GM21786 (cell line): ENCODE results near the gene SATL1.
"Not testable (repeated sequence)": the region's sequence is repeated elsewhere in the genome, so short reads cannot be mapped to it uniquely, and the experiment has no call there.

Experiments used
- ATAC-seq: cut with Tn5 transposase; IDR thresholded peaks from one replicate; pipeline ENCODE4 v1.9.1; 2021; ENCODE audit not compliant: unreplicated experiment

SATL1 gene

DNA sequence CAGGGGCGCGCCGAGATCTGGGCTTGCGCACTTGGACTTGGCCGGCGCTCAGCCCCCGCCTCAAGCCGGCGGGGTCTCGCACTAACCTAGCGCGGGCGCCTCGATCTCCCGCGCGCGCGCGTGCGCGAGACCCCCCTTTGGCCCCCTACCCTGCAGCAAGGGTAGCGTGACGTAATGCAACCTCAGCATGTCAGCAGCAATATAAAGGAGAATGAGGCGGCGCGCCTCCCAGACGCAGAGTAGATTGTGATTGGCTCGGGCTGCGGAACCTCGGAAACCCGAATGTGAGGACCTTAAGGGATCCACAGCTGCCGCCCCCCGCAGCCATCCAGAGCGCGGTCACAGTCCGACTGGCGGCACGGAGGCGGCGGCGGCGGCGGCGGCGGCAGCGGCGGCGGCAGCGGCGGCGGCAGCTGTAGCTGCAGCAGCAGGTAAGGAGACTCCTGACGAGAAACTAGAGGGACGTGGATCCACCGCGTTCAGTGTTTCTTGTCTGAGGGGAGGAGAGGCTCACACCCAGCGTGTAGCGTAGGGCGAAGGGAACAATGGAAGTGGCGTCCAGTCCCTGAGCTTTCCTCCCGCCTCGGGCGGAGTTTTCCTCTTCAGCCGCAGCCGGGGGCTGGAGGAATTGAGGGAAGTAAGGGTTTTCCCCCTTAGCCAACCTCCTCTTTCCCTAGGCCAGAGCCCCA lies at the start of gene SATL1, which contains the start of gene ZNF711:
Gene SATL1, minus strand, starts transcription at position 19 of the 689 bp plus-strand sequence. CDS start 134,811 bp downstream, outside the sequence.
Gene ZNF711, plus strand, starts transcription at position 231 of the 689 bp plus-strand sequence. CDS start 3,582 bp downstream, outside the sequence.
- peak; percentile 47 for ATAC-seq

GRCh38 chrX:85288992-85289723 lies 45.6 kb upstream of the SATL1 start:
- no peak for ATAC-seq

DNA sequence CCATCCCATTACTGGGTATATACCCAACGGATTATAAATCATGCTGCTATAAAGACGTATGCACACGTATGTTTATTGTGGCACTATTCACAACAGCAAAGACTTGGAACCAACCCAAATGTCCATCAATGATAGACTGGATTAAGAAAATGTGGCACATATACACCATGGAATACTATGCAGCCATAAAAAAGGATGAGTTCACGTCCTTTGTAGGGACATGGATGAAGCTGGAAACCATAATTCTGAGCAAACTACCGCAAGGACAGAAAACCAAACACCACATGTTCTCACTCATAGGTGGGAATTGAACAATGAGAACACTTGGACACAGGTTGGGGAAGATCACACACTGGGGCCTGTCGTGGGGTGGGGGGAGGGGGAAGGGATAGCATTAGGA lies 41.7 kb upstream of the SATL1 start:
- not testable (repeated sequence) for ATAC-seq

DNA sequence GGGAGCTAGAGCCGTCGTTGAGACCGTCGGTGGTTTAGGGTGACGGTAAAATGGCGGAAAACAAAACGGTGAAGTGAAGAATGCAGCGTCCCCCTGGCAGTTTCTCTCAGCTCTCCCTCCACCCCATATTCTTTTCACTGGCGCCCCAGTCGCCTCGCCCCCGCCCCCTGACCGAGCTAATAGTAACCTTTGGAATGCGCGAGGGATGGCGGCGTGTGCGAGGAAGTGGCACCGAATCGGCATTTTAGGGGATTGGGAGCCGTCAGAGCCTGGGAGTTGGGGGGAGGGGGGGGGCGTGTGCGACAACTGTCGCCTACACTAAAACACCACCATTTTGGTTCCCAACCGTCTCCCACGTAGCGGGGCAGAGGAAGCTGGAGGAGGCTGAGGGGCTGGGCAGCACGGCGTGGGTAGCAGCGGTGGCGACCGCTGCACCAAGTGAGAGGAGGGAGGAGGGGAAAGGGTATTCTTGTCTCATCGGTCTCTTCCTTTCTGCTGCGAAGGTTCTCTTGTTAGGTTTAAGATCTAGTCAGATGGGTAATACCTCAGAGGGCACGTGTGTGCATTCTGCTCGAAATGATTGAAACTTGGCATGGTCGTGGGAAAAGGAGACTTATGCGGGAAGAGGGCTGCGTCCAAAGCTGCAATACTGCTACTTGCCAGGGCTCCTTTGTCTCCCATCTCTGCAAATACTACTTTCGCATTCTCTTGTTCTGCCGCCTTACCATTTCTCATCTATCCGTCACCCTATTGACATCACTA lies 1.1 kb upstream of the SATL1 start:
- peak; percentile 36 for ATAC-seq

DNA sequence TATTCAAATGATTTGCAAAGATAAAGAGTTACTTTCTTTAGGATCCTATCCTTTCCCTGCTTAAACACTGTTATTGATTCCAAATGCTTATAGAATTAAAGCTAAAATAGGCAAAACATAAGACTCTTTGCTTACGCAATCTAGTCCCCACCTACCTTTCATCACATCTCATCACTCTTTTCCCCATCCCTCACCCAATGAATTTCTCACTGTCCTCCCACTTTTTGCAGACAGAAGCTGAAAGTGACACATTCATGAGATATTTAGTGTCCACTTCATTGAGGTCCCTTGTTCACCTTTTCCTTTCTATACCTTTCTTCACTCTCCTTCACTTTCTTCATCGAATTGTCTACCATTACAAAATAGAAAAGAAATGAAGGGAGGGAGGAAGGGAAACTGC lies 424 bp downstream of the SATL1 start:
- ATAC-seq: no peak

- no peak for ATAC-seq
Observed at GRCh38 chrX:85223359-85223758, 20.2 kb downstream of the SATL1 start.

DNA sequence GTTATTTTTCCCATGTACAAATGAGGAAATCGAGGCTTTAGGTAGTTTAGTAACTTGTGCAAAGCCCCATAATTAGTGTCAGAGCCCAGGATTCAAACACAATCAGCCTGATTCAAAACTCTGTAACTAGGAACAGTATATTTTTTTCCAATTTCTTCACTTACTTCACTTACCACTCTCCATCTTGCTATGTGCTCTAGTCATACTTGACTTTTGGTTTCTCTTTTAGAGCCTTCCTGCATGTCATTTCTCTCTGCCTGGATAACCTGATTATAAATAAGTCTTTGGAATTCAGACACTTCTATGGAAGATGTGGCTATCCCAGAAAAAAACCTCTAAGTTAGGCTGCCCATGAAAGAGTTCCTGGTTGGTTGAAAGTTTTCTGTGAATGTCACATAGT lies 22.2 kb downstream of the SATL1 start:
- no peak for ATAC-seq

DNA sequence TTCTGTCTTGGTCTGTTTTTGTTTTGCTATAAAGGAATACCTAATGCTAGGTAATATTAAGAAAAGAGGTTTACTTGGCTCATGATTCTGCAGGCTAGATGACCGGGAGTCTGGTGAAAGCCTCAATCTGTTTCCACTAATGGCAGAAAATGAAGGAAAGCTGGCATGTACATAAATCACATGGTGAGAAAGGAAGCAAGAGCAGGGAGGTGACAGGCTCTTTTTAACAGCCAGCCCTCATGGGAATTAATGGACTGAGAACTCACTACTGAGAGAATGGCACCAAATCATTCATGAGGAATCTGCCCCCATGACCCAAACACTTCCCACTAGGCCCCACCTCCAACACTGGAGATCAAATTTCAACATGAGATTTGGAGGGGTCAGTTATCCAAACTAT lies 27.6 kb downstream of the SATL1 start:
- no peak for ATAC-seq

GRCh38 chrX:85213792-85214530 lies 29.6 kb downstream of the SATL1 start:
- ATAC-seq: no peak

GRCh38 chrX:85203461-85203970 lies 40.1 kb downstream of the SATL1 start:
- no peak for ATAC-seq

DNA sequence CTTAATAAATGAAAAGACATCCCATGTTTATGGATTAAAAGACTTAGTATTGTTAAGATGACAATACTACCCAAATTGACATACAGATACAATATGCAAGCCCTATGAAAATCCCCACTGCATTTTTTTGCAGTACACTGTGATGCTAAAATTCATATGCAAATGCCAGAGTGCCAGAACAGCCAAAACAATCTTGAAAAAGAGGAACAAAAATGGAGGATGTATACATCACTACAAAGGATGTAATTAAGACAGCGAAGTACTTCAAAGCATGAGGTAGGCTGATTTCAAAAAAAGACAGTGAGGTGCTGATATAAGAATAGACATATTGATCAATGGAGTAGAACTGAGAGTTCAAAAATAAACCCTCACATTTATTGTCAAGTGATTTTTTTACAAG lies 47.3 kb downstream of the SATL1 start:
- no peak for ATAC-seq

DNA sequence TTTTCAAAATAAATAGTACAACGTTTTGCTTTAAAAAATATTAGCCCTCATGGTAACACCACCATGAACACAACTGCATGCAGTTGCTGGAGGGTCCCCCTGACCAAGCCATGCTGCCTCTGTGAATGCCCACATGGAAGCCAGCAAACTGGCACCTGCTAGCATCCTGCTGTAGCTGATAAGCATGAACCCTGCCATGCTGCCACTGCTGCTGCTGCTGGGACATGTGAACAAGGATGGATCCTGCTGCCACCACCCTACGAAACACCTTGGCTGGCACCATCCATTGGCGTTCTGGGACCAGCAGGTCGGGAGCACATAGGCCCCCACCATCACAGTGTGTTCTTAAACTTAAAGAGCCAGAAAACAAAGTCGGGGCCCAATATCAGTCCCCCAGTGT lies 83.9 kb downstream of the SATL1 start:
- ATAC-seq: no peak

DNA sequence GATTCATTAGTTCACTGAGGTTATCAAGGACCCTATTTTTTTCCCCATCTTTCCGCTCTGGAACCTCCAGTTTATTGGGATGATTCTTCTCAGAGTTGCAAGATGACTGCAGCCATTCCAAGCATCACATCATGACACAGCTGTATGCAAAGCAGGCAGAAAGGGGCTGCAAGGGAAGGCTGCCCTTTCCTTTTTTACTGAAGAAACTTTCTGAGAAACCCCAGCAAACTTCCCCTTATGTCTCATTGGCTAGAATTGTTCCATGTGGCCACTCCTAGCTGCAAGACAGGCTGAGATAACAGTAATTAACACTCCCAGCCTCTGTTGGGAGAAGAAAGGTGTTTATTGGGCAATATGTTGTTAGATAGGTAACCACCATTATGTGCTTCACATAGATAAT lies 102.6 kb downstream of the SATL1 start:
- ATAC-seq: no peak

GRCh38 chrX:85139422-85139821 lies 104.2 kb downstream of the SATL1 start:
- no peak for ATAC-seq

DNA sequence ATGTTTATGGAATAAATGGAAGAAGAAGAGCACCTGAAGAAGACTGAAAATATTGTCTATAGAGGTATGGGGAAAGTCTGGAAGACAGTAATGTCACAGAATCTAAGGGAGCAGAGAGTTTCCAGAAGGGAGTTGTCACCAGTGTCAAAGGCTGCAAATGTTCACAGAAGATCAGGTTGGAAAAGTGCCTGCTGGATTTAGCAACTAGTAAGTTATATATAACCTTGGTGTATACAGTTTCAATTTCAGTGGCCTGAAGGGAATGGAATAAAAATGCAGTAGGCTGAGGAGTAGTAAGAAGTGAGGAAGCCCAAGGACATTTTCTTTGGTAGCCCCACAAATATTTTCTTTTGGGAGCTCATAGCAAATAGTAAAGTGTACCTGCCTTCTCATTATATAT lies 107.2 kb downstream of the SATL1 start:
- ATAC-seq: no peak

DNA sequence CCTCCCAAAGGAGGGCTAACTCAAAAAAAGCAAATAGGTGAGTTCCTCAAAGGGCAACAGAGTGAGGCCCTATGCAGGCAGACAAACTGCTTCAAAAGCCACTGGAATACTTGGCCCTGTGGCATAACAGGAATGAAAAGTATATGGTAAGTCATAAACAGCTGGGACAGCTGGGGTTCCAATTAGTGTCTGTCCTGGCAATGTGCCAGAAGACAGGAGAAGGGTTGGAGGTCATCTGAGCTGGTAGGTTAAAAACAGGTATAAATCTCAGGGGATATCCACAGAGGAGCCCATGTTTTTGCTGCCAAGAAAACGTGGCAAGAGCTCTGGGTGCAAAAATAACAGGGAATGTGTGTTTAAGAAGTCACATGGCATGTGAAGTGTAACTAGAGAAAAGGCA lies 128.3 kb downstream of the SATL1 start:
- ATAC-seq: no peak

GRCh38 chrX:85114776-85115175 lies 128.8 kb downstream of the SATL1 start:
- ATAC-seq: no peak

DNA sequence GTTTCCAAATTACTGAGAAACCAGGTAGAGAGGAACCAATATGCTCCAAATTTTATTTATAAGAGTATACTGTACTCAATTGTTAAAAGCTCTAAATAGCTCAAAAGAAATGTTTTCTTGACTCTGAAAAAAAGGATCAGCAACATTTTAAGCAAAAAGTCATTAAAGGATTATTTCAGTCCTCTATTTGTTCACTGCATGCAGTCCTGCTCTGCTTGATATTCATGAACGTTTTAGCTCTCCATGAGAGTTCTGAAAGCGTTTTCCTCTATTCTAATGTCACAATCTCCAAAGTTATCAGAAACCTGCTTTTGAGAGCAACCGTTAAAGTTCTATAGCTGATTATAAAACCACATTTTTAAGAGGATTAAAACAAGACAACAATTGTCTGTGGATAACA lies 129.4 kb downstream of the SATL1 start:
- no peak for ATAC-seq

DNA sequence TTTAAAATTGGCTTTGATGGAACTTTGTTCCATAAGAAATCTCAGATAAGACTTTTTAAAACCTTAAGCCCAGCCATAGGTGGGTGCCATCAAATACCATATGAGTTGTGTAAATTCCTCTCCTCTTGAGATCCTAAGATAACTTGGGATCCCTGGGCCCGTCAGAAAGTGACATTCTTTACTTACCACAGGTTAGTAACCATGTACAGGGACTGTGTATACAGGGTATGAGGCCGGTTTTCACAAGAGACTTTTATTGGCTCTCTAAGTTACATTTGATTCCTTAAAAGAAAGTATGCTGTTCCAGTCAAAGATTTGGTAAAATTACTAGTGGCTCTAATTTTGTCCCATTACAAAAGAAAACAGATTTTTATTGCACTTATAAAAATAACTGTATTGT lies 129.8 kb downstream of the SATL1 start:
- ATAC-seq: no peak

- ATAC-seq: no peak
Observed at GRCh38 chrX:85112293-85112692, 131.3 kb downstream of the SATL1 start.

- no peak for ATAC-seq
Observed at GRCh38 chrX:85111347-85111746, 132.2 kb downstream of the SATL1 start.
